IPS DF 6.9 (cell line): ENCODE data around the gene SF1.

Source experiments
- DNase-seq: peaks from one replicate; pipeline ENCODE4 v3.0.0-alpha.2; 2013; ENCODE audit warnings: low read depth, low spot score
- H3K27ac ChIP-seq: one replicate; pipeline ENCODE4 v1.5.1; 2013; ENCODE audit warnings: low read length, control low read depth
- H3K27me3 ChIP-seq: 2 replicates; pipeline ENCODE4 v1.6.1; 2013; ENCODE audit warnings: mild to moderate bottlenecking, low read length; ENCODE audit not compliant: control insufficient read depth, insufficient read depth
- H3K36me3 ChIP-seq: 2 replicates; pipeline ENCODE4 v1.6.1; 2013; ENCODE audit warnings: low read length; ENCODE audit not compliant: control insufficient read depth, insufficient read depth
- H3K4me1 ChIP-seq: 2 replicates; pipeline ENCODE4 v1.6.1; 2013; ENCODE audit warnings: low read length; ENCODE audit not compliant: control insufficient read depth, insufficient read depth
- H3K4me3 ChIP-seq: 2 replicates; pipeline ENCODE4 v1.5.1; 2013; ENCODE audit warnings: mild to moderate bottlenecking, low read length
- H3K9me3 ChIP-seq: 2 replicates; pipeline ENCODE4 v1.6.1; 2013; ENCODE audit warnings: low read length, inconsistent platforms; ENCODE audit not compliant: control insufficient read depth, insufficient read depth
- WGBS: extraction: QIAGEN DNeasy Blood & Tissue Kit; methylation state at CpG from one replicate; pipeline ENCODE4 v1.1.7; 2013; ENCODE audit warnings: mixed read lengths, missing lambda C conversion rate; ENCODE audit not compliant: insufficient read length, insufficient coverage; 5-methylcytosine and 5-hydroxymethylcytosine counted together

SF1 gene

DNA sequence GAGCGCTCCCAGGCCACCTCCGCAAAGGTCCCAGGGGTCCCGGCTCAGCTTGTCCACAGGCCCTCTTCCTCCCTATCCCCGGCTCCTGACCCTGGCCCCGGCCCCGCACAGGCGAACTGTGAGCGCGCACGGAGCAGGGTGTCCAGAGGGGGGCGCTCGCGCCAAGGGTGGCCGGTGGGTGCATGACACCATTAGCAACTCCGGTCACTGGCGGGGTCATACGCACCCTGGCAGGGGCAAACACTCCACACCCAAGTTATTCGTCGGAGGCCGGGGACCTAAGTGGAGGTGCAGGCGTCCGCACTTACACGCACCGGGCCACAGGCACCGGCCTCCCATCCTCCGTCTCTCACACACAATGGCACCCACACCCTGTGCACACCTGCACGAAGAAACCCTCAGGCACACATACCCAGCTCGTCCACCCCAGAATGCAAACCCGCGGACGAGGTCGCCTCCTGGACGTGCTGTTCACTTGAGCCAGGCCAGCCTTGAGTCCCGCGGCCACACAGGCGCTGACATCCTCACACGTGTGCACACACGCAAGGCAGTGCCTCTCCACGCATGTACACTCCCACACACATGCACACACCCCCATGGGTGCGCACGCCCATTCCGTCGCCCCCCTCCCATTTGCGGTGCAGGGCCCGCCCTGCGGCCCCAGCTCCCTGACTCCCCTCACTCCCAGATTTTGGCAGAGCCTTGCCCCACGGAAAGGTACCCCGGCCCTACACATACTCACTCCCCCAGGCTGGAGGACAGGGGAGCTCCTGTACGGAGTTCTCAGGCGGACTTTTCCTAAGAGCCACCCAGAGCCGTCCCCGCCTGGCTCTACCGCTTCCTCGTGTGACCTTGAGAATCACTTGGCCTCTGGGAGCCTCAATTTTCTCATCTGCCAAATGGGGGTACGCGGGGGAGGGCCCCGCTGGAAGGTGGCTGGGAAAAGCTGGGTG lies 34.5 kb downstream of the SF1 start, which contains the start of gene RASGRP2:
RASGRP2 (minus strand) TSS at position 552 of the 953 bp plus-strand sequence. CDS start 1,276 bp downstream, outside the sequence.
- Histone ChIP-seq H3K36me3 (no peaks in the 10 kb centered on the region), H3K9me3 (no peaks in the 10 kb centered on the region), H3K4me3 (peak within 1 kb of the TSS; percentile 54; the same call in 1 of the 2 replicates), H3K4me1 (peaks cover 16% of the 10 kb centered on the region), H3K27ac (no peak within 1 kb of the TSS), H3K27me3 (no peaks in the 10 kb centered on the region; the same call in 1 of the 2 replicates)
- no peak for DNase-seq
- no CpG with 5 or more reads among the region's 57 CpGs for WGBS

DNA sequence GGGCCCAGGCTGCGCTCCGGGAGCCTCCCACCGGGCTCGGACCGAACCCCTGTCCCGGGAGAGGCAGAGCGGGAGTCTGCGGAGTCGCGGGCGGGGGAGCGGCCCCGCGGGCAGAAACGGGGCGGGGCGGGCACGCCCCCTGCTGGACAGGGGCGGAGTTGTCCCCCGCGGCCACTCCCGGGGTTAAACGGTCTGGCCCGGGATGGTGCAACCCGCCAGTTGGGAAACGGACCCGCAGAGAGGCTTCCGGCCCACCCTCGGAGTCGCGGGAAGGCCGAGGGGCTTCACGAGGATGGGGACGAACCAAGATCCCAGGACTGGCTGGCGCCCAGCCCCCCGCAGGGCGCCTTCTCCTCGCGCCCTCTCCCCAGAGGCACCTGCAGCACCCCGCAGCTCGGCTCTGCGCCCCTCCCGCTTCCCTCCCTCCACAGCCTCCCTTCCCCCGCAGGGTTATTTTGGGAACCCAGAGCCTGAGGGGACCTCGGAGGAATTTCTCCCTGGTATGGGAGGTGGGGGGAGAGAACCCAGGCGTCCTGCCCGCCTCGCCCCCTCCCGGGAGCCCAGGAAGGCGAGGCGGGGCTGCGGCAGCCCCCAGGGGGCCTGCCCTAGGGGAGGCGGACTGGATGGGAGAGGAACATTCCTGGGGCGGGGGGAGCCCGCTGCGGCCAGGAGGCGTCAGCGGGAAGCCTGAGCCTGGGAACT lies 35.3 kb downstream of the SF1 start:
- peak overlapping the region; percentile 54; the same call in 1 of the 2 replicates for H3K4me3 ChIP-seq

DNA sequence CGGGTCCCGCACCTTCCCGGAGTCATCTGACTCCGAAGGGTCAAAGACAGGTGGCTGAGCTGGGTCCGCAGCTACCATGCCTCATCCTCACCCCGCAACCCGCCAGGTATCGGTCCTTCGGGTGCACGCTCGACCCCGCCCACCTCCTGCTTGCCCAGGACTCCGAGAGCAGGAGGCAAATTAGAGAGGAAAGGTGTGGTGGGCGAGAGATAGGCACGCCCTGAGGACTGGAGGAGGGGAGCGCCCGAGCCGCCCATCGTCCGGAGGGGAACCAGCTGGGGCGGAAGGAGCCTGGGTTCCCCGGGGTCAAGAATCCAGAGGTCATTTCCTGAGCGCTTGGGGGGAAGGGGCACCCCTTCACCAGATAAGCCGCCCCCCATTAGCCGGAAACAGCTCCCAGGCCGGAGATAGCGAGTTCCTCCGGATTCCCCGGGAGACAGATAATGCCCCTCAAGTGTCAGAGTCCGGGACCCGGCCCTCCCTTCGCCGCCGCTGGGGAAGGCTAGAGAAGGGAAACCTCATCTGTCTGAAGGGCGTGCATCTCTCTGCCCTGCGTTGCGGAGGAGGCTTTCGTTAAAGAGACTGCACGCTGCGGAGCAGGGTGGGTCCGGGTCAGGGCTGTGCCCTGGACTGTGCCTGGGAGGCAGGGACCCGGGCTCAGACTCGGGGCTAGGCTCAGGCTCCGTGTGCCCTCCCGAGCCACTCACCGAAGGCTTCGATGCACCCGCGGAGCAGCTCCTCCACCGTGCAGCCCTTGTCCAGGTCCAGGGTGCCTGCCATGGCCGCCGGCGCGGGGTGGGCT lies 36.1 kb downstream of the SF1 start:
- Histone ChIP-seq H3K4me3 (peak overlapping the region; percentile 54; the same call in 1 of the 2 replicates), H3K4me1 (peaks cover 16% of the 10 kb centered on the region), H3K27ac (no peak overlapping the region), H3K27me3 (no peaks in the 10 kb centered on the region; the same call in 1 of the 2 replicates), H3K9me3 (no peaks in the 10 kb centered on the region), H3K36me3 (no peaks in the 10 kb centered on the region)
- no peak for DNase-seq
- no CpG with 5 or more reads among the region's 54 CpGs for WGBS

More for the DNA sequence above, 35.3 kb downstream of the SF1 start:
- WGBS, result no CpG with 5 or more reads among the region's 58 CpGs
- peaks cover 16% of the 10 kb centered on the region for H3K4me1 ChIP-seq
- H3K36me3 ChIP-seq, result no peaks in the 10 kb centered on the region
- H3K9me3 ChIP-seq, result no peaks in the 10 kb centered on the region
- no peak for DNase-seq
- no peaks in the 10 kb centered on the region; the same call in 1 of the 2 replicates for H3K27me3 ChIP-seq
- no peak overlapping the region for H3K27ac ChIP-seq

DNA sequence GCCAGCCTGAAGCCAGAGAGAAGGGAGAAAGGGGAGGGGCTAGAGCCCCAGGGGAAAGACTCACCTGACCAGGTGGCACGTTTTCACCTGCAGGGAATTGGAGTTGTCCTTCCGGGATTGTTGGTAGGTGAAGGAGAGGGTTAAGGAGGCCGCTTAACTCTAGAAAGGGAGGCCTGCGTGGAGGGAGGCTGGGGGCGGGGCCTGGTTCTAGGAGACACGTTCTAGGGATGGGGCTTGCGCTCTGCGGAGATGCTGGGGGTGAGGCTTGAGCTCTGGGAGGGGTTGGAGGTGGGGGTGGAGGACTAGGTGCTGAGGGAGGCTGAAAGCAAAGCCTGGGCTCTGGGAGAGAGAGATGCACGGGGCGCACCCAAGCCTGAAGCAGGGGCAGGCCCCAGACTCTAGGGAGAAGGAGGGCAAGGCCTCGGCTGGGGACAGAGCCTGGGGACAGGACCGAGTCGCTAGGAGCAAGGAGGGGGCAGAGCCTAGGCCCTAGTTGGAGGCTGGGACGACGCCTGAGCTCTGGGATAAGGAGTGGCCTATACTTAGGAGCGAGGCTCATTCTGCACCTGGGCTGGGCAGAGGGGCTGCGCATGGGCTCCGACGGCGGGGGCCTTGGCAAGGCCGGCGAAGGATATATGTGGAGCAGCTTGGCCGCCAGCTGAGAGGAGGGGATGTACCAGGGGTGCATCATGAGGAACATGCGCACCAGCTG lies 36.8 kb downstream of the SF1 start:
- Histone ChIP-seq H3K27me3 (no peaks in the 10 kb centered on the region; the same call in 1 of the 2 replicates), H3K27ac (no peak overlapping the region), H3K4me3 (peak overlapping the region; percentile 54; the same call in 1 of the 2 replicates), H3K4me1 (peaks cover 16% of the 10 kb centered on the region), H3K9me3 (no peaks in the 10 kb centered on the region), H3K36me3 (no peaks in the 10 kb centered on the region)
- no CpG with 5 or more reads among the region's 24 CpGs for WGBS
- no peak for DNase-seq

DNA sequence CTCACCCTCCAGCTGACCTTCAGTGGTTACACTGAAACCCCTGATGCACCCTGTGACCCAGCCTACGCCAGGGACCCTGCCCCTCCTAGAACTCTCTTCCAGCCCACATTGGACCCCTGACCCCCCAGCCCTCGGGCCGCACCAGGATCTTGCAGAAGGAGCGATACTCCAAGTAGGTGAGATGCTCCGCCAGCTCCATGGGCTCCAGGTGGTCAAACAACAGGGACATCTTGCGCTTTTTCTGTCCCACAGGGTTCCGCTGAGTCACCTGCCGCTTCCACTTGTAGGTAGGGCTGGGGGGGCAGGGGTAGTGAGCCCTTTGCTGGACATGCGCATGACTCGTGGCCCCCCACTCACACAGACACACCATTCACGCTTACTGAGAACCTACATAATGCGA lies 38.5 kb downstream of the SF1 start:
- H3K4me3 ChIP-seq, result no peak overlapping the region
- H3K9me3 ChIP-seq, result no peaks in the 10 kb centered on the region
- no peaks in the 10 kb centered on the region; the same call in 1 of the 2 replicates for H3K27me3 ChIP-seq
- H3K27ac ChIP-seq, result no peak overlapping the region
- WGBS, result no CpG with 5 or more reads among the region's 12 CpGs
- peaks cover 16% of the 10 kb centered on the region for H3K4me1 ChIP-seq
- no peak for DNase-seq
- H3K36me3 ChIP-seq, result 0 out of 2 replicates have a peak, but pooled peaks cover 5% of the 10 kb centered on the region

DNA sequence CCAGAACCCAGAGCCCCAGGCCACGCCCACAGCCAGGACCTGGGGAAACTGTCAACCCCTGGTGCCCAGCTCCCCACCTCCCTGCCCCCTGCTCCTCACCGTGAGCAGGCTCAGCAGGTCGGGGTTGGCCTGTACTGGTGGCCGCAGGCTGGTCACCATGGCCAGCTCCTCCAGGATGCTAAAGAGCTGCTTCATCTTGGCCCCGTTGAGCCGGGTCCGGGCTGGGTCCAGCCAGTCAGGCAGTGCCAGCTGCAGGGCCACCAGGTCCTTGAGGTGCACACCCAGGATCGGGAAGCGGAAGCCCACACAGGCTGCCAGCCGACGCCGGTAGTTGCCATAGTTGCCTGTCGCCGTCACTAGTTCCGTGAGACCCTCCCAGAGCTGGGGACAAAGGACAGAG lies 41.7 kb downstream of the SF1 start:
- Histone ChIP-seq H3K4me1 (peaks cover 14% of the 10 kb centered on the region), H3K27me3 (no peaks in the 10 kb centered on the region), H3K4me3 (no peak overlapping the region), H3K9me3 (no peaks in the 10 kb centered on the region), H3K27ac (no peak overlapping the region), H3K36me3 (0 out of 2 replicates have a peak, but pooled peaks cover 5% of the 10 kb centered on the region)
- no peak for DNase-seq
- WGBS, result no CpG with 5 or more reads among the region's 15 CpGs

DNA sequence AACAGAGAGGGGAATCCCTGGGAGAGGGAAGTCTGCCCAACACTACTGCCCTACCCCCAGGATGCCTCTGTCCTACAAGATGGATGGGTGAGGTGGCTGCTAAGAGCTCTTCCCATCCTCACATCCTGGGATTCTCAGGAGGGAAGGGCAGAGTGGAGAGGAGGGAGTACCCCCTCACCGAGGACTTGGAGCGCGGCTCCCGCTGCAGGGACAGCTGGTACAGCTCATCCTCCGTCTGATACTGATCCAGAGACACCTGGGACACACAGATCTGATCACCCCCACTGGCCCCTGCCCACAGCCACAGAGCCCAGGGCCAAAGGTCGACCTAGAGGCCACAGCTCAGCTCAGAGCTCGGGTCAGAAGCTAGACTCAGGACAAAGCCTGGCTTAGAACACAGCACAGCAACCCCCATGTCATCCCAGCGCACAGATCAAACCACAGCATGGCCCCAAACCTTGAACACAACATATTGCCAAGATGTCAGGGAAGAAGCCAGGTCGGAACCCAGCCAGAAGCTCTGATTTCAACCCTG lies 42.5 kb downstream of the SF1 start:
- Histone ChIP-seq H3K27ac (no peak overlapping the region), H3K4me1 (peaks cover 11% of the 10 kb centered on the region), H3K9me3 (no peaks in the 10 kb centered on the region), H3K4me3 (no peak overlapping the region), H3K27me3 (no peaks in the 10 kb centered on the region), H3K36me3 (0 out of 2 replicates have a peak, but pooled peaks cover 5% of the 10 kb centered on the region)
- WGBS, result no CpG with 5 or more reads among the region's 9 CpGs
- no peak for DNase-seq

DNA sequence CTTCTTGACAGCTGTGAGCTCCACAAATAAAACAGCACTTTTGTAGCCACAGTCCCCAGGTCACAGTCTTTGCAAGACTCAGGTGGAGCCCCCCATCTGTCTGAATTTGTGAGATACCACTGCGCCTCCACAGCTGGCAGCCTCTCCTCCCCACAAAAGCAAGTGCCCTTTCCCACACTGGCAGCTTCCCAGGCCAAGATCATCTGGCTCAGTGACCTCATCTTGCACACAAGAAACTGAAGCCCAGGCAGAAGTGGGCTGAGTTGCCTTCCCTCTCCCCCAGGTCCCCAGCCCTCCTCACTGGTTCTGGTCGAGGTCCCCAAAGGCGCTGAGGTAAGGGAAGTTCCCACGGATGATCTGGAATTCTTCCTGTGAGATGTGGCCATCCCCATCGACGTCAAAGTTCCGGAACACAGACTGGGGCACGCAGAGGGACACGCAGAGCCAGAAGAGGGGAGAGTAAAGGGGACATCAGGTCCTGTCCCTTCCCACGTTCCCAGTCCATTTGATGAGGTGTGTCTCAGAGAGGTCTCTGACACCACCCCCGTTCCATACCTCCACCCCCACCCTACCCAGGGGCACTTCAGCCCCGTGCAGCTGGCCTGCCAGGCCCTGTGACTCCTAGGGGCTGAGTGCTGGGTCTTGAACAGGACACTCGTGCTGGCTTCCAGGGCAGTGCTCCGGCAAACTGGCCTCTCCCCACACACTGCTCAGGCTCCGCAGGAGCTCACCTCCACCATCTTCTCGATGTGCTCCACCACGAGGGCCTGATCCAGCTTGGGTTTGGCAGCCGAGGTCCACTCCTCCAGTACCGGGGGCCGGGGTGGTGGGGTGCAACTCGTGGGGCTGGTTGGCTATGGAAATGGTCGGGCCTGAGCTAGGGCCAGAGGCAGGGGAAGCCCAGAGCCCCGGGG lies 43.3 kb downstream of the SF1 start:
- Histone ChIP-seq H3K4me3 (no peak overlapping the region), H3K27me3 (no peaks in the 10 kb centered on the region), H3K9me3 (no peaks in the 10 kb centered on the region), H3K36me3 (0 out of 2 replicates have a peak, but pooled peaks cover 5% of the 10 kb centered on the region), H3K4me1 (peaks cover 9% of the 10 kb centered on the region), H3K27ac (no peak overlapping the region)
- no CpG with 5 or more reads among the region's 23 CpGs for WGBS
- DNase-seq, result no peak
